GM21723 (cell line): ENCODE results near the gene SPI1.
A peak's percentile ranks its signal among the peaks of the same experiment; 100 is the strongest.
"Not testable (repeated sequence)": the region's sequence is repeated elsewhere in the genome, so short reads cannot be mapped to it uniquely, and the experiment has no call there.

Source experiments
- ATAC-seq: cut with Tn5 transposase; IDR thresholded peaks from one replicate; pipeline ENCODE4 v1.9.1; 2021; ENCODE audit warnings: mild to moderate bottlenecking, moderate library complexity; ENCODE audit not compliant: unreplicated experiment

SPI1 gene

GRCh38 chr11:47328449-47329390 is 49.6 kb downstream of the SPI1 start:
- ATAC-seq: peak; percentile 69

- no peak for ATAC-seq
Measured at GRCh38 chr11:47327949-47328348, 50.4 kb downstream of the SPI1 start.

DNA sequence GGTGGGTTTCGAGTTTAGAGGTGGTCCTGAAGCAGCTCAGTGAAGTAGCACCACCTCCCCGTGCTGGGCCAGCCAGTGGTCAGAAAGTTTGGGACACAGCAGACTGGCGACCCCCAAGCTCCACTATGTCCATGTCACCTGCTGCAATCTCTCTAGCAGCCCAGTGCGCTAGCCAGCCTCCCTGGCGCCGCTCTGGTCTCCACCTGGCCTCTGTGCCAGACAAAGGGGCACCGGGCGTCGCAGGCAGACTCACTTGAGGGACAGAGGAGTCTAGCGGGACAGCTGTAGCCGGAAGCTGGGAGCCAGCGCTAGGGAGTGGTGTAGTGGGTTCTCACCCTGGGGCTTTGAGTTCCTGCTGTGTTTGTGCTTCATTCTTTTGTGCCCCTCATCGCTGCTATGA is 51.3 kb downstream of the SPI1 start:
- ATAC-seq: no peak

GRCh38 chr11:47326198-47326597 is 52.1 kb downstream of the SPI1 start:
- no peak for ATAC-seq

GRCh38 chr11:47325271-47326041 is 52.9 kb downstream of the SPI1 start:
- no peak for ATAC-seq

- ATAC-seq: no peak
Measured at GRCh38 chr11:47324520-47324919, 53.8 kb downstream of the SPI1 start.

DNA sequence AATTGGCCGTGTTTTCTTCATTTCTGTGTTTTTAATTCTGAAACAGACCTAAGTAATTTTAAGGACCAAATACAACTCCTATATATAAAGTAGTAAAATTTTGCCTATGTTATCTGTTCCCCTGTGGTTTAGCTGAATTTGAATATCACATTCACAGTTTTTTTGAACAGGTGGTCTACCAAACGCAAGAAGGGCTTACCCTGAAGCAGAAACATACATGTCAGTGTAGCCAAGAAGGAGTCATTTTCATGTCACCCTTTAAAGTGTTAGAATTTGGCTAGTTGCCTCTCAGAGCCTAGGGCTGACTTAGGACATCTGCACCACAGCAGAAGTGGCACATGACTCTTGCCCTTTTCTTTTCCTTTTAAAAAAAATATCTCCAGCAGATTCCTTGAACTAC is 60.2 kb downstream of the SPI1 start:
- no peak for ATAC-seq

DNA sequence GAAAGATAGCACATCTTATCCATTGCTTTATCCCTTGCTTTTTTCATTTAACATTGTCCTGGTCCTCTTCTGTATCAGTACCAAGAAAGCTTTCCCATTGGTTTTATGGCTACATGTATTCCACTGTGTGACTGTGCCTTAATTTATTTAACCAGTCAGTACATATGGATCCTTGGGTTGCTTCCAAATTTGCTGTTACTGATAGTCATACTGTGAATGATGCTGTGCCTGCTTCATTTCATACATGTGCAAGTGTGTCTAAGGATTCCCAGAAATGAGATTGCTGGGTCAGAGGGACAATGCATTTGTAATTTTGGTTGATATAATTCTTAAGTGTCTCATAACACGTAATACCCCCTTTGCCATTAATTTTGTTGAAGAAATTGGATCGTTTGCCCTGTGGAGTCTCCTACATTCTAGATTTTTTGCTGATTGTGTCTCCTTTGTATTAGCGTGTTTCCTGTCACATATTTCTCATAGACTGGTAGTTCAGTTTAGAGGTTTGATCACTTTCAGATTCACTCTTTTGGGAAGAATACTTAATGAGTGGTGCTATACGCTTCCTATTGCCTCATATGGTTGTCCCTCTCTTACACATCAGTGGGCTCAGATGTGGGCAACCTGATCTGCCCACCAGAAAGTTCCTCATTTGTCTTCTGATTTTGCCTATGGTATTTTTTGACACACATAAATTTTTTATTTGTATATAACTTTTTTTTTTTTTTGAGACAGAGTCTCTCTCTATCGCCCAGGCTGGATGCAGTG is 61.1 kb downstream of the SPI1 start:
- peak; percentile 85 for ATAC-seq

- ATAC-seq: not testable (repeated sequence)
Measured at GRCh38 chr11:47316501-47316900, 61.8 kb downstream of the SPI1 start.

- no peak for ATAC-seq
Measured at GRCh38 chr11:47314992-47315391, 63.4 kb downstream of the SPI1 start.

DNA sequence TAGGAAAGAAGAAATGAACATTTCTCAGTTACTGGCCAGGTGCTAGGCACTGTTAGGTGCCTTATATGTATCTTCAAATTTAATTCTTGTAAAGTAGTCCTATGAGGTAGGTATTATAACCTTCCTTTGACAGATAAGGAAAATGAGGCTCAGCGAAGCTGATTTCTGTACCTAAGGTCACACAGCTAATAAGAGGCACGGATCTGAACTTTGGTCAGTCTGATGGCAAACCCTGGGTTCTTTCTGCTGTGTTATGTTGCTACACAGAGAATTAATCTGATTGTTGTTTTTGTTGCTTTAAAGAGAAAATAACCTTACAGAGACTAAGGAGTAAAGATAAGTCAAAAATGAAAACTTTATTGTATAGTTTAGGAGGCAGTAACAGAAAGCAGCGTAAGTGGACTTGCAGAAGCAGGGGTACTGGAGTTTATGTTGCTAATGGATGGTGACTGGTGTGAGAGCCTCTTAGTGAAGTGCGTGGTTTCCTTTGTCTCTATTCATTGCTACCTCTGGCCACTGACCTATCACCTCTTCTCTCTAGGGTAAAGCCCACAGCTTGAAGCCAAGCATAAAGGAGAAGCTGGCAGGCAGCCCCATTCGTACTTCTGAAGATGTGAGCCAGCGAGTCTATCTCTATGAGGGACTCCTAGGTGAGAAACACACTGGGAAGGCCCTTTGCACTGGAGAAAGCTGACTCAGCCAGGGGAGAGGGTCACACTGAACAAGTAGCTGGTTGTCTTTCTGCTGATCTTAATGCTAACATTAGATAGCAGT is 70.1 kb downstream of the SPI1 start:
- no peak for ATAC-seq

DNA sequence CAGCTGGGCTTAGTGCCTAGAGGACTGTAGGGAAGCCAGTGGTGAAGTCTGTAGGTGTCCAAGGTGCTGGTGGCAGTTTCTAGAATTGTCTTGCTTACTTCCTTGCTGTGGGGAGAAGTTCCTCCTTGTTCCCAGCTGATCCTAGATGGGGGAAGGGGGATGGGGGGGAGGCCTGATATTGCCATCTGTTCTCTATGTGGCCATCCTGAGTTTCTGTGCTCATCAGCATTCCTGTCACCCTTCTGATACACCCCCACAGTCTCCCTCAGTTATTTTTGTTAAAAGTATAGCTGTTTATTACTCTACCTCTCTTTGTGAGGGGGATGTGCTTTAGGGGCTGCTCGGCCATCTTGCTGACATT is 71.9 kb downstream of the SPI1 start:
- ATAC-seq: no peak

GRCh38 chr11:47305734-47306483 is 72.4 kb downstream of the SPI1 start:
- no peak for ATAC-seq
